Mucosa of gallbladder (tissue), 1 donor: ENCODE measurements around the gene TSHZ2. TPM values are rescaled to one million over a fixed set of nuclear protein-coding genes. Genes with fewer than 3 reads are reported as not detected.
"Not testable (repeated sequence)": the region's sequence is repeated elsewhere in the genome, so short reads cannot be mapped to it uniquely, and the experiment has no call there.

Experiments used
- DNase-seq: peaks from one replicate; pipeline ENCODE4 v3.0.0-alpha.2; 2020; ENCODE audit warnings: low spot score
- total RNA-seq: library from RNA; stranded (reverse); gene quantifications from one replicate; pipeline ENCODE4 v1.2.1, GENCODE V29; 2021
- donor health status: DM: no; HTN: no; CAD: no.

The TSHZ2 gene
- total RNA-seq, 1 donor from 2014 or later: 42.9 TPM

DNA sequence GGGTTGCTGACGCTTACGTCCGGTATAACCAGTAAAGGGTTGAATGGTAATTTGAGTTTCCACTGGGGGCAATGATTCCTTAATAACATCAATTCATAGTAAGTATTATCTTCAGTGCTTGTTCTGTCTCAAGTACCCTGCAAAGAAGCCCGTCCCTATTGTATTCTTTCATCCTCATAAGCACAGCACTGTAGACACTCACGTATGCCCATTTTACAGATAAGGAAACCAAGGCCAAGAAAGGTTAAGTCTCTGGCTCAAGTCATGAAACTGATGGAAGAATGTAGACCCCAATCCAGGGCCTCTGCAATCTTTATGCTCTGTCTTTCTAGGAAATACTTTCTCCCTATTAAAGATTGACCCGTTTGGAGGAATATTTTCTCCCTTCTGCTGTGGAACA lies 370.3 kb downstream of the TSHZ2 start:
- DNase-seq: no peak

- DNase-seq: peak; percentile 72
Observed at GRCh38 chr20:53343448-53343847, 371.3 kb downstream of the TSHZ2 start.

- no peak for DNase-seq
Observed at GRCh38 chr20:53344891-53345290, 372.7 kb downstream of the TSHZ2 start.

- no peak for DNase-seq
Observed at GRCh38 chr20:53345536-53346334, 373.6 kb downstream of the TSHZ2 start.

DNA sequence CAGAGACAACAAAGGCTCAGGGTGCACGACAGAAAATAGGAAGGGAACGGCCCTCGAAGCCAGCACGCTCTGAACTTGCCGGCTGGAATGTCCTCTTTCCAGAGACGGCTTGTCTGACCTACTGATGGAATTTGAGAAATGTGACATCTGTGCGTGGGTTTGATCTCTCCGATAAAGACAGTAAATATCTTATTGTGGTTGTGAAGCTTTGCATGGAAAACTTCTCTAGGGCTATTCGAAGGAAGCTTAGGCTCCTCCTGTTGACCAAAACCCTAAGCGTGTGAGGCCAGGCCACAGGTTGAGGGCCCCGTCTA lies 374.1 kb downstream of the TSHZ2 start:
- DNase-seq: no peak

DNA sequence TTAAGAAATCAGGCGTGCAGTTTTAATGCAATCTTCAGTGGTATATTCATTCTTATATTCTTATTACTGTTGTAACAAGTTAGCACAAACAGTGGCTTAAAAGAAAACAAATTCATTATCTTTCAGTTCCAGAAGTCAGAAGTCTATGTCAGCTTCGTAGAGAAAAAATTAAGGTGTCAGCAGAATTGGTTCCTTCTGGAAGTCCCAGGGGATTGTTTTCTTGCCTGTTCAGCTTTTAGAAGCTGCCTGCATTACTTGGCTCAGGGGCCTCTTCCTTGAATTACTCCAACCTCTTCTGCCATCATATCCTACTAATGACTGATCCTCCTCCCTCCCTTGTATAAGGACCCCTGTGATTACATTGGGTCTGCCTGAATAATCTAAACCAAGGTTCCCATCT lies 377.6 kb downstream of the TSHZ2 start:
- no peak for DNase-seq

DNA sequence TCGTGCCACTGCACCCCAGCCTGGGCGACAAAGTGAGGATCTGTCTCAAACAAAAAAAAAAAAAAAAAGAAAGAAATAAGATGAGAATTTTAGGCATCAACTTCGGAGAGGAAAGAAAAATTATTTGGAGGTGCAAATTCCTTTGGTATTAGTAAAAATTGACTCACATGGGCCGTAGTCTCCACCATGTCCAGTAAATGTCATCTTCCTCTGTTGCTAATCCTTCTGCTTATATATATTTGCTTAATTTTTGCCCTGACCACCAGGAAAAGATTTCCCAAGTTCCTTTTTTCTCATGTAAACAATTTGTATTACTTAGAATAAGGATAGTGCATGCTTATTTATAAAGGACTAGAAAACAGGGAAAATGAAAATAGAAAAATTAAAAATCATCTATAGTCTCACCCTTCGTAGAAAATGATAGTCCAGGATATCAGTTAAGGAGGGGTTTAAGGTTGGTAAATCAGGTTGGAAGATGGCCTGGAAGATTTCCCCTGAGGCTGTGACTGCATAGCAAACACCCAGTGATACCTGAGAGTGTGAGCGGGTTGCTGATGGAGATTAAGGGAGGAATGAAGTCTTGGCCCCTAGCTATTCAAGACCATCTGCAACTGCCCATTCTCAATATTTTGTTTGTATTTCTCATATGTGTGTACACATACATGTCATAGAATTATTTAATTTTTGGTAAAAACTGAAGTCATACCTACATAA lies 380.7 kb downstream of the TSHZ2 start:
- DNase-seq: no peak

DNA sequence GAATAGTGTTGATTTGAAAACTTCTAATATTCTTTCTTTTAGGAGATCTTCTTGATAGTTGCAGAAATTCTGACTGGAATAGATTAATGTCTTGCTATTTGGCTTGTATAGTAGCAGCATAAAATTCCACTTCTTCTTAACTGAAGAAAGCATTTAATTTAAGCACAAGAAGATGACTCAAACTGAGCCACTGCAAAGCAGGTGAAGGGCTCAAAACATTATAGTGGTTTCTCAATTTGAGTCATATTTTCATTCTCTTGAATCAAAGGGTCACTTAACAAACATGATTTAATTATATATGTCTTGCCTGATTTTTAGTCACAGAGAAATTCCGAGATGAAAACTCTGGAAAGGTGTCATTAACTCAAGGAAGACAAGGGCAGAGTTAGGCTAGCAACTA lies 382.2 kb downstream of the TSHZ2 start:
- no peak for DNase-seq

GRCh38 chr20:53355790-53356189 lies 383.6 kb downstream of the TSHZ2 start:
- DNase-seq: no peak

- DNase-seq: no peak
Observed at GRCh38 chr20:53359425-53359824, 387.3 kb downstream of the TSHZ2 start.

GRCh38 chr20:53360852-53361251 lies 388.7 kb downstream of the TSHZ2 start:
- DNase-seq: no peak

- no peak for DNase-seq
Observed at GRCh38 chr20:53362736-53363135, 390.6 kb downstream of the TSHZ2 start.

DNA sequence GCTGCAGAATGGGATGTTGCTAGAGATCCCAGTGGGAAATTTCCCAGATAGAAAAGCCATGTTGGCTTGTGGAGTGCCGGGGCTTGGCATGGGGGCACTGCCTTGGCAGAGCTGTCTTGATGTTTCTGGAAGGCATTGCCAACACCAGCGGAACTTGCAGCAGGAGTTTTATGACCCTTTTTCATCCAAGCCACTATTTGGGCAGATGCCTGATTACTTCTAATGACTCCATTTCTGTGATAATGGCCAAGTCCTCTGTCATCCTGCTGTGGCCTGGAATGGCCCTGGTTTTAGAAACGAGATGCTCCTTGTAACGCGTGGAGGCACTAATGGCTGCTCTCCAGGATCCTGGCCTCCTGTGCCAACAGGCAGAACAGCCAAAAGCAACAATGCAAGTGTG lies 392.5 kb downstream of the TSHZ2 start:
- DNase-seq: no peak

GRCh38 chr20:53365076-53365475 lies 392.9 kb downstream of the TSHZ2 start:
- DNase-seq: no peak

GRCh38 chr20:53365539-53366075 lies 393.4 kb downstream of the TSHZ2 start:
- no peak for DNase-seq

DNA sequence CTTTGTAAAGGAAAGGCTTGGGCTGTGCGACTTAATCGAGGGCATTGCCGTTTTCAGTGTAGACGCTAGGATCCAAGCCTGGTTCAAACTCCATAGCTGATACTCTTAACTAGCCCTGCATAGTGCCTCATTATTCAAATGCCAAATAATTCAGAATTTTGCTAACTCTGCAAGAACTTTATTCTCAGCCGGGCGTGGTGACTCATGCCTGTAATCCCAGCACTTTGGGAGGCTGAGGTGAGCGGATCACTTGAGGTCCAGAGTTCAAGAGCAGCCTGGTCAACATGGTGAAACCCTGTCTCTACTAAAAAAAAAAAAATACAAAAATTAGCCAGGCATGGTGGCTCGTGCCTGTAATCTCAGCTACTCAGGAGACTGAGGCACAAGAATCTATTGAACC lies 394.8 kb downstream of the TSHZ2 start:
- DNase-seq: not testable (repeated sequence)

- DNase-seq: no peak
Observed at GRCh38 chr20:53369871-53370270, 397.7 kb downstream of the TSHZ2 start.

- no peak for DNase-seq
Observed at GRCh38 chr20:53370345-53370961, 398.3 kb downstream of the TSHZ2 start.

DNA sequence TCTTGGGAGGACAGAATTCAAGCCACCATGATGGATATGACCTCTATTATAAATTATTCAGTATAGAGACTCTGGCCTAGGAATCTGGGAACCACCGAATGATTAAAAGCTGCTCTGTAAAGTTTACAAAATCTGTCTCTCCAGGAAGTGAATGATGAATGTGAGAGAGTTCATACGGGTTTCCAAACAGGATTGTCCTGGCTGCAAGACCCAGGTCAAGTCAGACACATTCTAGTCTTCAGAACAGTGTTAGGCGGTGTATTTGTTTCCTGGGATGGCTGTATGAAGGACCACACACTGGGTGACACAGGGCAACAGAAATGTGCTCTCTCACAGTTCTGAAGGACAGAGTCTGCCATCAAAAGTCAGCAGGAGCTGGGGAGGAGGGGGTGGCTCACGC lies 399.1 kb downstream of the TSHZ2 start:
- DNase-seq: no peak

DNA sequence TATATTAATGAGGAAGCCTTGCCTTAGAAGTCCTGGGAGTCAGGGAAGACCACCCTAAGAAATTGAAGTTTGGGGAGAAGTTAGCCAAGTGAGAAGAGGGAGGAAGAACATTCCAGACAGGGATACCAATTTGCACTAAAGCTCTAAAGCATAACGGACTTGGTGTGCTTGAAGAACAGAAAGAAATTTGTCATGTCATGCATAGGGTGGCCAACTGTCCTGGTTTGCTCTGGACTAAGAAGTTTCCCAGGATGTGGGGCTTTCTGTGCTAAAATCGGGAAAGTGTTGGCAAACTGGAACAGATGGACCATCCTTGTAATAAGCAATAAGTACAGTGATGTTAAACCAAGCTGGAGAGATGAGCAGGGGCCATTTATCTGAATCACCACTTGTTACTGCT lies 403.9 kb downstream of the TSHZ2 start:
- DNase-seq: no peak

GRCh38 chr20:53379014-53379832 lies 407.1 kb downstream of the TSHZ2 start:
- DNase-seq: no peak

GRCh38 chr20:53379833-53380120 lies 407.6 kb downstream of the TSHZ2 start:
- DNase-seq: no peak
